Stimulated activated CD4-positive, alpha-beta T cell treated with anti-CD3 and anti-CD28 coated beads, TNF-alpha, amount 100 ng/mL, for 48 hours (primary cell): ENCODE results near the gene ZNF827.

Source experiments
- DNase-seq, 3 donors: peaks; one replicate each; pipeline ENCODE4 v3.0.0-alpha.2; 2020; ENCODE audit warnings: low read depth in 3 of 3

Gene ZNF827

DNA sequence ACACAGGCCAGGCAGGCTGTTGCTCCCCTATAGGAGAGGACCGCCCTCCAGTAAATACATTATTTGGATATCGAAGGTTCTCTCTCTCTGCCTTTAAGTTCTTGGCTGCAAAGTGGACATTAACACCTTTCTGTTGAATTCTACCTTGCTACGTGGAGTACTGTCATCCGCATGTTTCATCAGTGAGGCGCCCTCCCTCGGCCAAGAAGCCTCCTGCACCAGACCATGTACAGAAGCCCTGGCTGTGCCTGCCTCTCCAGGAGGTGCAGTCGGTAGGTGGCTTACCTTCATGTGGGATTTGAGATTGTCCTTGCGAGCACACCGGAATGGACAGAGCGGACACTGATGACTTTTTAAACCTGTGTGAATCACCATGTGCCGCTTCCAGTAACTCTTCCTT, 46.7 kb downstream of the ZNF827 start:
- no peak for DNase-seq

DNA sequence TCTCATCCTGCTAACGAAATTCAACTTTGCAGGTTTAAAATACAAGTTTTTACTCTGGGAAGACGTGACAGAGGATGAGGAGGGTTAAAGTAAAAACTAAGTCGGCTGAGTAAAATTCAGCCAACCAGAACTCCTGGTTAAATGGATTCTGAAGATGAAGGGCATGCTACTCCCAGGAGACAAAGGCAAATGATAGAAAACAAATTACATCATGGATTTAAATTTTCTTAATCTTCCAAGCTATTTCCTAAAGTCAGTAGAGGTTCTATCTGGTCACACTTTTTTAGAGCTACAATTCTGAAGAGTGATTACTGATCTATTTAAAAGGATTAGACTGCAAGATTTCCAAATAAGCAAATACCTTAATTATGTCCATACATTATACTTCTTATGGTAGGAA, 47.9 kb downstream of the ZNF827 start:
- DNase-seq: no peak

DNA sequence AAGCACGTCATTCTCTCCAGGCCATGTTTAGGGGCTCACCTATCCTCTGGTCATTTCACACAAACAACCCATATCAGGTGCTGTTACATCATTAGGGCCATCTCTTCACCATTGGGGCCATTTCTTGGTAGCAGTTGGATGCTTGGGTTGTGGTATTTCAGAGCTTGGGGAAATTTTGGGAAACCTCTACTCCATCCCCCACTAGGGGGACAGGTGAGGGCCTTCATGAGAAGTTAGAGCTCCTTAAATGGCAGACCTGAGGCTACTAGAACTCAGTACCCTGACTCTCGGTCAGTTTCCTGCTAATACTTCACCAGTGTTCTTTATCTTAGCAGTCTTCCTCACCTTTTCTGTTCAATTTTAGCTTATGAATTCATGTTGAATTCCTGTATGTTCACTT, 50.2 kb downstream of the ZNF827 start:
- DNase-seq: no peak

DNA sequence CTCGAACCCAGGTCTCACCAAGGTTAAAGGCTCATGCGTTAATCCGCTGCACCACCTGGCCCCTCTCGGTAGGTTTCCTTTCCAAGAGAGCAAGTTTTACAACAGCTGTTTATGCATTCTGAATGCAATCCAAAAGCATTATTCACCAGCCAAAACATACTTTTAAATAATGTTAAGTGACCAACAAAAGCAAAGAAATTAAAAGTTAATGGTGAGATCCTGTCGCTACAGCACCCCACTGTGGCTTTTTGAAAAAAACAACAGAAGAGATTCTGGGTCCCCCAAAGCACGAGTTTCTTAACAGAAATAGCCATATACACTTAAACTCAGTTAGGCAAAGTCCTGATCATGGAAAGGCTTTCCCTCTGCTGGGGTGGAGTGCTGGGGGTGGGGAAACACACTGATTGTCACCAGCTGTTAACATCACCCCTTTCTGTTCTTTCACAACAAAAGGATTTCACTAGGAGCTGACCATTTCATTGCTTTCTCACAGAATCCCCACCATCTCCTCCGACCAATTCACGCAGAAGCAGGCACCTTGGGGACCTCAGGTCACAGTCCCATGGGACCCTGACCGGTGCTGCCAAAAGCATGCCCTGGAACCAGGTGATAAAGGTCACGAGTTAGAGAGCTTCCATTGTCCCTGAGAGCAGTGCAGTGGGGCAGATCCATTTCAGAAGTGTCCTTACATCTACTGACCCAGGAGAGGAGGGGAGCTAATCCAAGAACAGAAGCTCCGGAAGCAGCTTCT, 51.2 kb downstream of the ZNF827 start:
- no peak for DNase-seq

DNA sequence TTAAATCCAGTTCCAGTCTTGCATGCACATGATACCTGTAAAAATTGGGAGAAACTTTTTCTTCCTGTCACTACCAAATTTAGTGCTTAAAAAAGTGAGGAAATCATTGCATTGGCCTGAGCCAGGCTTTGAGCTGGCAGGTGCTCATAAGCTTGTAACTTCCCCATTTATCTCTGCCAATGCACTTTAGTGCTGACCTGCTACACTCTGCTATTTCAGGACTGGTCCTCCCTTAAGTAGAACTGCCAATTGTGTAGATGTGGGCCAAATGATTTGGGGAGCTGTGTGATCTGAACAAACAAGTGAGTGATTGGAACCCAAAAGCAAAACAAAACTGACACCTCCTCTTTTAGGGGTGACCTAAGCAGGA, 51.8 kb downstream of the ZNF827 start:
- no peak for DNase-seq

DNA sequence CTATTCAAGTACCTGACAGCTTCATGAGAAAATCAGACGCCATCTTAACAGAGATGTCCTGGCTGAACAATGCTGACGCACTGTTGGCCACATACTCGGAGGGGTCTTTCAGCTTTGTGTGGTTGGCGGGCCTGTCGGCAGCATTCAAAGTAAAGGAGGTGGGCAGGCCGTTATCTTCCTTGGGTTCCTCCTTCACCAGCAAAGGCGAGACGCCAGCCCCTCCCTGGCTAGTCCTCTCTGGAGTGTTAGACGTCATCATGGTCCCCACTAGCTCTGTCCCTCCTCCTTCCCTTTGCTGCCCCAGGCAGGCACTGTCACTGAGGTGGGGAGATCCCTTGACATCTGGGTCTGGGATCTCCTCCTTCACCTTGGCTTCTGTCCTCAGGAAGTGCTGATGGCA, 53.0 kb downstream of the ZNF827 start:
- no peak for DNase-seq

DNA sequence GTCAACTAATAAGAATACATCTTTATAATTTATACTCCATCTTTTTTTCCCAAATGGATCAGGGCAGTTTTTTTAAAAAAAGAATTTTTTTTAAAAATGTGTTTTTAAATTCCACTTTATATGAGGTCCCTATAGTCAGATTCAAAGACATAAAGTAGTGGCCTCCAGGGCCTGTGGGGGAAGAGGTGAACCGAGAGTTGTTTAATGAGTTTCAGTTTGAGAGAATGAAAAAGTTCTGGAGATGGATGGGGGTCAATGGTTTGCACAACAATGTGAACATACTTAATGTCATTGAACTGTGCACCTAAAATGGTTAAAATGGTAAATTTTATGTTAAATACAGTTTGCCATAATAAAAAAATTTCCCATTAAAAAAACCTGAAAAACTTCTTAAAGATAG, 53.8 kb downstream of the ZNF827 start:
- DNase-seq: no peak

DNA sequence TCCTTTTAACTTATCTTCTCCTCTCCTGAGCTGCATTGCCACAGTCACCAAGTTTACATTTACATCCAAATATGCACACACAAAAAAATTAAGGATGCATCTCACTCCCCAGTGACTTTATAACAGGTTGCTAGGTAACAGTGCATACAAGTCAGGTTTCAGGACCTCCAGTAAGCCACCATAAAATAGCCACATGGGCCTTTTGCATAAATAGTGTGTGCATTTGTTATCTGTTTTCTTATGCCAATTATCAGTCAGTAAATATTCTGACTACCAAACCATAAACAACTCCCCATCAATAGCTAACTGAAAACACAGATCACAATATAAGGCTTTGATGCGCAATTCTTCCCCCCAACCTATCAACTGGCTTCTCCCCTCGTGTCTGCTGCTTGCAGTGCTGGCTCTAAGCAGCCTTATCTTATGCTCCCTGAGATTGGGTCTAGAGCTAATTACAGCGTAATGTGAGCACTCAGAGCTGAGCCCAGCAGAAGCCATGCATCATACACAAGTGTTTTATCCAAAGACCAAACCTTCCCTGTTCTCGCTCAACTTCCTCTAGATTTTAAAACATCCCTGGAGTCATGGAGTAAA, 55.4 kb downstream of the ZNF827 start:
- DNase-seq: no peak

DNA sequence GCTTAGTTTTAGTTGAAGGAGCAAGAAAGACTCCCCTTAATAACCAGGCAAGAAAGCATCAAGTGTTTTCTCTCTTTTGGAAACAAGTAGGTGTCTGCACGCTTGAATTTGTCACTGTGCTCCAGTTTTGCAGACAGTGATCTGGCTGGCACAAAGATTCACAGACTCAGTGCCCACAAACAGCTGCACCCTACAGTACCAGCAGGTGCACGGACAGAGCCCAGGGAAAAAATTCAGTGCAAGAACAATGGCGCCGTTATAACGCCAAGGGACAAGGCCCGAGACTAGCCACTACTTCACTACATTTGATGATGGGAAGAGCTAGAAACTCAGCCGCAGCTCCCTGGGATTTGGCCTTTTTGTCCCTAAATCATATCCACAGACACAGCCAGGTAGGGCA, 56.0 kb downstream of the ZNF827 start:
- no peak for DNase-seq

DNA sequence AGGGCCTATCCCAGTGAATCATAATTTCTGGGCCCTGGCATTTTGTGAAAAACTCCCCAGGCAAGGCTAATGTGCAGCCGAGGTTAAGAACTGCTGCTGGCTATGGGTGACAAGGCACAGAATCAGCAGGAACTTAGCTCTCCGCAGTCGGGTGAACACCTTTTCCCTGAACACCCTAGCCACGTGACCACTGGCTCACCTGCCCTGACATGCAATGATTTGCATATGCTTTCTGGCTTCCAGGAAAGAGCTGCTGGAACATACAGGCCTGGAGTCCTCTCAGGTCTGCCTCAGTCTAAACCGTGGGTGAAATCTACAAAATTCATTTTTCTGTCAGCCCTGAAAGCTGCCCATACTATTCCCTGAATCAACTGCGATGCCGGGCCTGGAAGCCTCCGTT, 56.6 kb downstream of the ZNF827 start:
- no peak for DNase-seq

DNA sequence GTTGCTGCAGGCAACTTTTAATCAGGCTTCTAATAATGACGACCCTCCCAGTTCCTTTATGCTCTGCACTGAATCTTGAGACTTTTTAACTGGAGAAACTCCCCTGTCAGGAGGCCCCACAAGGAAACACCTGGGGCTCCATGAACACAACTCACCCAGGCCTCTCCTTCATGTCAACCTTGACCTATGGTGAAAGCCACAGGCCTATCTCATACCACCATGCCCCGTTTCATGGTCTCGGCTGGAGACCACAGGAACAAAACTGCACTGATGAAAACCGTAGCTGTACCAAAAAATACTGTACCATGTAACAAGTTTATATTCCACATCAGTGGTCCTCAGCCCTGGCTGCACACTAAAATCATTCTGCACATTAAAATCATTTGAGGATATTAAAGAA, 57.0 kb downstream of the ZNF827 start:
- DNase-seq: no peak

DNA sequence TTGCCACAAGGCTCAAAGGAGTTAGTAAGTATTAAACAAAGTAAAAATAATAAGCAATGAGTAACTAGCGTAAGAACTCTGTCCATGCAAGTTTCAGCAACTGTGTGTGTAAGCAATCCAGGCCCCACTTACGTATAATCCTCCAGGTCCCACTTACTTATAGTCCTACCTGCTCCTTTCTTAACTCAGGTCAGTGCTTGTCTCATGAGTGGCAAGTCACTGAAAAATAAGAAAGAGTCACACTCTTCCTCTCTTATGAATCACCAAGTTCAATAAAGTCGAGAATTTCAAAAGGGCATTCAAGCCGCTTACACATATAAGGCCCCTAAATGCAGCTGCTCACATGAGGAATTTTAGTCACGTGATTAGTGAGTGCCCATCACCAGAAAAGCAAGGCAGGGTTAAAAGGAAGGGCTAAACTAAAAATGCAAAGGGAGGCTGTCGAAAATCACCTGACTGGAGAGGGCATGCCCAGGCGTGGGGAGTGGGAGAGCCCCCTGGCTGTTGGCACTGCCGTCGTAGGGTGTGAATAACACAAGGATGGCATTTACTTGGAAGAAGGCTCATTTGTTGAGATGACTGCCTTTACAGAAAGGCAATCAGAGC, 58.2 kb downstream of the ZNF827 start:
- DNase-seq: no peak

DNA sequence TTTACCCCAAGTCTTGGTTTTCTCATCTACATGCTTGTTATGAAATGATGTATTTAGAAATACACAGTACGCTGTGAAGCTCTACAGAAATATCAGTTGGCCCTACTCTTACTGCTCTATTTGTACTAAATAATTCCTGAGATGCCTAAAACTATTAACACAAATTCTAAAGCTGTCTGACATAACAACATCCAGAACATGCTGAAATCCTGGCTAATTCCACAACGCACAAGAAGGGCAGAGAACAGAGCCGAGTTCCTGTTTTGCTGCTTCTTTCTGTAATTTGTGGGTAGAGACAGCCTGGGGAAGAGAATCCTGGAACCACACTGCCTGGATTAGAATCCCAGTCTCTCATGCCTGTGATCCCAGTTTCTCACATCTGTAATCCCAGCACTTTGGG, 59.0 kb downstream of the ZNF827 start:
- DNase-seq: no peak

DNA sequence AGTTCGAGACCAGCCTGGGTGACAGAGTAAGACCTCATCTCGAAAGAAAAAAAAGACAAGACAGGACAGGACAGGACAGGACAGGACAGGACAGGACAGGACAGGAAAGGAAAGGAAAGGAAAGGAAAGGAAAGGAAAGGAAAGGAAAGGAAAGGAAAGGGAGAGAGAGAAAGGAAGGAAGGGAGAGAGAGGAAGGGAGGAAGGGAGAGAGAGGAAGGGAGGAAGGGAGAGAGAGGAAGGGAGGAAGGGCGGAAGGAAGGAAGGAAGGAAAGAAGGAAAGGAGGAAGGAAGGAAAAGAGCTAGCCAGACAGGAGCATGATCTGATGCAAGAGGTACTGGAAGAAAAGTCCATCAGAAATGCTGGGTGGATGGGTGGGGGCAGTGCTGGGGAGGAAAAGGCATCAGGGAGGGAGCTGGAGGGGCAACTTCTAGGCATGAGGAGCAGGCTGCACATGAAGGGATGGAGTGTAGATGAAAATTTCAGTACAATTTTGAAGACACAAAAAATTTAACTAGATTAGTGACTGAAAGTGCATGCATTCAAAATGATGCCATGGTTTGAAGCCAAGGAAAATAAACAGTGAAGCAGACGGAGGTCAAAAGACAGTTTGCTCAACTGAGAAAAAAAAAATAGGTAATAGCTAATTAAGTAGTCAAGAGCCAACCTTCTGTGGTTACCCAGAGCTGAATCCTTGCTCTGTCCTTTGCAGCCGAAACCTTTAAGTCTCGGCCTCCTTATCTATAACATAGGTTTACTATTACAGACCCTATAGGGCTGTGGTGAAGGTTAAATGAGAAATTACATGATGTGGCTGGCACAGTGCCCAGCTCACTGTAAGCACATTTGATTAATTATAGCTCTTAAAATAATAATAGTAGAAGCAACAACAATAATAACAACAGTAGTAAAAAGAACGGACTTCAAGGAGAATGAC, 59.9 kb downstream of the ZNF827 start:
- DNase-seq: no peak

DNA sequence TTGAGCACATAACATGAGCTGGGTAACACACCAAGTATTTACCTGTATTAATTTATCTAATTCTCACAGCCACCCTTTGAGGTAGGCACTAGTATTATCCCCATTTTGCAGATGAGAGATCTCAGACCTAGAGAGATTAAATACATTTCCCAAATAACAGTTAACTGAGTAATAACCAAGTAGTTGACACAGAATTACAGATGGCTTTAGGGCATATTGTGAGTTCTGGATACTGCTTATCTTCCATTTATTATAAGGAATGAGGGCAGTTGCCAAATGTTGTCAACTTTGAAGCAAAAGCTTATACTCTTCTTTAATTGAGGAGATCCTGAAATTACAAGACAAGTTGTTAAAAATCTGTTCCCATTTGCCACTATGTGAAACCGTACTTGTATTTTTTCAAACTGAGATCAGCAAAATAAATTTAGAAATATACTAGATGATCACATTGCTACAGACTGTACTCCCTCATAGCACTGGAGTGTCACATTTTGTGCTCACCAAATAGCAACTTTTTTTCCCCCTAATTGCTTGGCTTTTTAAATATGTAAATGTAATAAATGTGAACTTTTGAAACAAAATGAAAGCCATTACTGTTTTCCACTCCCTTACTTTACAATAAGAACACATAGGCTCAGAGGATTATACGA, 62.0 kb downstream of the ZNF827 start:
- no peak for DNase-seq

DNA sequence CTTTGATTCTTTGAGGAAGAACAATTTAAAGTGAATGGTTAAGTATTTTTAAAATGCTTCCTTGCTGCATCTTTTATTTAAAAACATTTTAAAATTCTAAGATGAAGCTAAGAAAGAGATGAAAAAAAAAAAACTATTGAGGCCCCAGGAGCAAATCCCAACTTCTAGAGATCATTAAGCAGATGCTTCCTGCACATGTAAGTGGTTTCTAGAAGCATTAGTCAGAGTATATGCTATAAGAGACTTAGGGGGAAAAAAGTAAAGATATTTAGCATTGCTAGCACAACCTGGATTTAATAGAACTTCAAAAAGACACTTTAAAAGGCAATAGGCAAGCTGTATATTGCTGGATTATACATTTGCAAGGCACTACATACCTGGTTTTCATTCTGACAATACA, 64.7 kb downstream of the ZNF827 start:
- no peak for DNase-seq

DNA sequence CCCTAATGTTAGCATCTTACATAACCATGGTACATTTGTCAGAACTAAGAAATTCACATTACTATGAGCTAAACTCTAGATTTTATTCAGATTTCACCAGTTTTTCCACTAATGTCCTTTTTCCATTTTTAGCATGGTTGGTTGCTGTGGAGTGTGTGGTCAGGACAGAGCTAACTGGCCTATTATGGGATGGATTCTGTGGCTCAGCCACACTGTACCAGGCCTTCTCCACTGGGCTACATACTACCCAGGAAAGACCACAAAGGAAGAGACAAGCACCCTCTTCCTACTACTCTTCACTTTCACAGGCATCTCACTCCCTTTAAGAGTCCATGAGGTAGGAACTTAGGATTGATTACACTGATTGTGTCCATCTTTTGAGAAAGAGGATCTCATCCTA, 67.4 kb downstream of the ZNF827 start:
- no peak for DNase-seq

DNA sequence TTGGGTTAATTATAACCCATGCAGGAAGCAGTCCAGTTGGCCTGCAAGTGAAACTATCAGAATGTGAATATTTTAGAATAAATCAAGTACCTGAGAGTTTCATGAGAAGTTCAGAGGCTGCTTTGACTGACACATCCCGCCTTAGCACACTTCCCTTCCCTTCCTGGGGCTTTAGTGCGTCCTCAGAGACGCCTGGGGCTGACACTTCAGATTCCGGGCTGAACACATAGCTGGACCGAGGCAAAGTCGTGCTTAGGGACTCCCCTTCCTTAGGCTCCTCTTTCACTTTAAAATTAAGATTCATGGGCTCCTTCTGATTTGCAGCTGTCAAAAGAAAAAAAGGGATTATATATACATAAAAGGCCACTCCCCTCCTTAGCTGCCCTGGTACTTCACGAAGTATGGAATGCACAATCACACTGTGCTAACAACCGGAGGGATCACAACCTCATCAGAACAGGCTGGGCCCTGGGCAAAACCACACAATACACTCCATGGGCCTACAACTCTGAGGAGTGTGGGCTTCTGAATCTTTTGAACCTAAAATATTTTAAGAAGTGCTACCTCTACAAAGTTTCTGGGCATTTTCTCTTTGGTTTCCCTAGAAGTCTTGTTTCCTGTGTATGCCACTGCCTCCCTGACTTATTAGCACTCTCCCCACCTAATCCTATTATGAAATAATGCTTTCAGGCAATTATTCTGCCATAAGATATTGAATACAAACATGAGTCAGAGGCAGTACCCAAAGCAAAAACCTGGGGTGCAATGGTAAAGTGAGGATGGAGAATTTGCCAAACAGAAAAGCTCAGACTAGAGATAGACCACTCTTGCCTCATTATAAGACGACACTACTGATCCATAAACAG, 68.2 kb downstream of the ZNF827 start:
- DNase-seq: no peak

DNA sequence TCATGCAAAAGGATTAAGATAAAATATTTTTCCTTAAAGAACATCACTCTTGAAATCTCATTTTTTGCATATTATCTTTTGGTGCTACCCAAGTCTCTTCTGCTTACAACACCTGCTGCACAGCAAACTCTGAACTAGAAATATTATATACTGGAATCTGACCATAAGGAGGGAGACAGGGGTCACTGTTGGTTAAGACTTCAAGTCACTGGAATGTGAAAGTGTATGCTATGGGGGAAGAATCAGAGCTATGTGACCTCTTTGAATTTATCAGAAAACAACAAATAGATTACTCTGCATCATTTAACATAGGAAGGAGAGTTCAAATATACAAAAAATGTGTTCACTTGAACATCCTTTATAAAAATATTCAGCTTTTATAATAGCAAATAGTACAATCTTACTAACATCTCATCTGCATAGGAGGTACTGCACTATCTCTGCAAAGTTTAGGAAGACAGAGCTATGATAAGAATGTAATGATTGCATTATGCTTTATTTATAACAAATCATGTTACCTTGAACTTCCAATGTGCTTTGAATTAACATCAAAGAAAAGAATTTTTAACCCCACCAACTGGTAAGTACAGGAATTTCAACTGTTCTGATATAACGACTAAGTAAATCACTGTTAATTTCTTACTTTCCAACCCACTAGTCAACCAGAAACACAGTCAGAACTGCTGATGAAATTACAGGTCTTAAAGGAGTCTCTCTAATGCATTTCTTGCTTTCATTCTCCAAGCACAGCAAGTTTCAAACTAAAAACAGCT, 69.8 kb downstream of the ZNF827 start:
- no peak for DNase-seq

DNA sequence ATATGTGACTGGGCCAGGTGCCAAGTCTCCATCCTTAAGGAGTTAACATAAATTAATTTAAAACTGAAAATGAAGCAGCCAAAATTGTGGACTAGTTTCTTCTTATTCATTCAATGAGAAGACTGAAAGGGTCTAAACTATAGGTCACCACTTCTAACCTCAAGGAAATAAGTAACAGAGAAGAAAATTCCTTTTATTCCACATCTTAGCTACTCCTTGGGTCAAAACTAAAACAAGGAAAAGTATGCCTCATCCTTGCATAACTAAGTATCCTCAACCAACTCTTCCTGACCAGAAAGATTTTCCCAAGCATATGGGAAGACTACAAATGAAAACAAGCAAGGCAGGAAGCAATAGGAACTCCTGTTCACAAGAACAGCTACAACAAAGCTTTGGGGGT, 71.2 kb downstream of the ZNF827 start:
- no peak for DNase-seq
